HS-27A (cell line): ENCODE results near the gene MC2R.
"Not testable (repeated sequence)": the region's sequence is repeated elsewhere in the genome, so short reads cannot be mapped to it uniquely, and the experiment has no call there.

Experiments used
- DNase-seq: peaks from one replicate; pipeline ENCODE4 v3.0.0-alpha.2; 2012; ENCODE audit warnings: low read depth, missing footprints

Gene MC2R

DNA sequence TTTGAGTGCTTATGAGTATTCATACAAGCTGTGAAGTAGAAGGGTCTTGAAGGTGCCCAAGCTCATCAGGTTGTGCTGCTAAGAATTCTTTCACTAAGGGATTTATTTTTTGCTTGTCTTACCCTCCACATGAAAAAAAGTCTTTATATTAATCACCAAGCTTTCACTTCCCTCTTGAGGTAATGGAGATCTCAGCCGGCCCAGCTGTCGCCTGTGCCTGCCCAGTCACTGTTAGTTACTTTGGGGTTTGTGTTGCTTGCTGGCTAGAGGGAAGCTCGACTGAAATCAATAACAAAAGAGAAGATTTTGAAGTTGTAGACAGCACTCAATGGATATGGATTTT is 21.9 kb downstream of the MC2R start:
- no peak for DNase-seq

GRCh38 chr18:13892098-13892497 is 23.2 kb downstream of the MC2R start:
- no peak for DNase-seq

GRCh38 chr18:13890761-13891361 is 24.5 kb downstream of the MC2R start:
- no peak for DNase-seq

GRCh38 chr18:13889671-13890070 is 25.7 kb downstream of the MC2R start:
- DNase-seq, result peak; percentile 24

DNA sequence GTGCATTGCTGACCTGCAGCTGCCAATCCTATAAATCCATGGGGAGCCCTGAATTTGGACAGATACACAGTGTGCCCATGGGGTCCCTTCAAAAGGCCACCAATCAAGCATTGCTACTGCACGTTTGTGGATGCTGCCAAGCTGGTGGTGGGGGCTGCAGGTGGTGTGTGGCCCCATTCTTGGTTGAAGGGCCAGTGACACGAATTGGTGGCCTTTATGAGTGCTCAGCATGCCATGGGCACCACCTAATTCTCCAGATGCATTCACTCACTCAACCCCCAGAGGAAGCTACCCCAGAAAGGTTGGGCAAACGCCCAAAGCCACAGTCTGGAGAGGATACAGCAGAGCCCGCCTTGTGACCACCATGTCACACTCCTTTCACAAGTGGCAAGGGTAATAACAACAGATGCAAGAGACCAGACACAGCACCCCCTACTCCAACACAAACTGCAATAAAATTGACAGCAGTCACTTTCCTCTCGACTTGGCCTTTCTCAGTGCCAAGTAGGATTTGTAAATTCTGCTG is 27.1 kb downstream of the MC2R start:
- no peak for DNase-seq

DNA sequence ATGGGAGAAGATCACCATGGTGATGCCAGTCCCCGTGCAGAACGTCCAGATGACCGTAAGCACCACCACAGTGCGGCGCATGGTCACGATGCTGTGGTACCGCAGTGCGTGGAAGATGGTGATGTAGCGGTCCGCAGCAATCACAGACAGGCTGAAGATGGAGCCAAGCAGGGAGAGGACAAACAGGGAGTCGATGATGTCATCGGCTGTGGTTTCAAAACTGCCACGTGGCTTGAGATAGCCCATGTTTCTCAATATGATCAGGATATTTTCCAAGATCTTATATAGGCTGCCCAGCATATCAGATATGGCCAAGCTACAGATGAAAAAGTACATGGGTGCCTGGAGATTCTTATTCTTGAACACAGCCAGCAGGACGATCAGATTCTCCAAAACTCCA is 30.3 kb downstream of the MC2R start:
- no peak for DNase-seq

DNA sequence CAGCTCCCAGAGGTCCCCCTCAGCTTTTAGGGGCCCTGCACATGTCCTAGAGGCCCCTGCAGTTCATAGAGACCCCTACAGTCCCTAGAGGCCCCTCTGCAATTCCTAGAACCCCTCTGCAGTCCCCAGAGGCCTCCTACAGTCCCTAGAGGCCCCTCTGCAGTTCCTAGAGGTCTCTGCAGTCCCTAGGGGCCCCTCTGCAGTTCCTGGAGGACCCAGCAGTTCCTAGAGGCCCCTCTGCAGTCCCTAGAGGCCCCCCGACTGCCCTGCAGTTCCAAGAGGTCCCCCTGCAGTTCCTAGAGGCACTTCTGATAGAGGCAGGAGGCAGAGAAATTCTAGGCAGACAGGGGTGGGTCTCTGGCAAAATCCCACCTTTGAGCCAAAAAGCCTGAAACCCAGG is 35.4 kb downstream of the MC2R start:
- DNase-seq, result no peak

DNA sequence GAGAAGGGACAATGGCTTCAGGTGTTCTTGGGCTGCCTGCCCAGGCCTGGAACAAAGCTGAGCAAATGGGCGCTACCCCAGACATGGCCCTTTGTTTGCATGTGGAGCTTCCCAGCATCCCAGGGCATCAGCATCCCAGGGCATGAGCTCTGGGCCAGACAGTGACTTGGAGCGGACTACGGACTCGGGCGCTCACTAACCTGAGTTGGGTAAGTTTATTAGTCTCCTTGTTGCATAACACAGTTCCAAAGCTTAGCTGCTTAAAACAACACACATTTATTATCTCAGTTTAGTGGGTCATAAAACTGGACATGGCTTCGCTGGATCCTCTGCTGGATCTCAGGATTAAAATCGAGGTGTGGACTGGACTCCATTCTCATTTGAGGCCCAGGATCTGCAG is 35.8 kb downstream of the MC2R start:
- no peak for DNase-seq

- DNase-seq, result no peak
Observed at GRCh38 chr18:13878857-13879256, 36.5 kb downstream of the MC2R start.

DNA sequence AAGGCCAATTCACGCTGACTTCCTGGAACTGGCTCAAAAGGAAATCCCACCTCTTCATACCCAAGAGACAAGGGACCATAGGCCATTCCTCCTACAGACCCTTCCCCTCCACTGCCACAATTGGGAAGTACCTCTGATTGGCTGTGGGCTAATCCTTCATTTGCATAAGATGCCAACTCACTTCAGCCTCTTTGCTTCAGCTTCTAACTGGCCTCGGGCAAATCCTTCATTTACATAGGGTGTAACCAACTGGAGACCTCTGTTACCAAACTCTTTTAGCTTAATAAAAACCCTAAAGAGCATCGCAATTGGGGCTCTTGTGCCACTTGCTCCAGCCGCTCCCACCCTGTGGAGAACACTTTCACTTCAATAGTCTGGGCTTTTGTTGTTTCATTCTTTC is 38.2 kb downstream of the MC2R start:
- no peak for DNase-seq

GRCh38 chr18:13874558-13874957 is 40.8 kb downstream of the MC2R start:
- DNase-seq, result no peak

DNA sequence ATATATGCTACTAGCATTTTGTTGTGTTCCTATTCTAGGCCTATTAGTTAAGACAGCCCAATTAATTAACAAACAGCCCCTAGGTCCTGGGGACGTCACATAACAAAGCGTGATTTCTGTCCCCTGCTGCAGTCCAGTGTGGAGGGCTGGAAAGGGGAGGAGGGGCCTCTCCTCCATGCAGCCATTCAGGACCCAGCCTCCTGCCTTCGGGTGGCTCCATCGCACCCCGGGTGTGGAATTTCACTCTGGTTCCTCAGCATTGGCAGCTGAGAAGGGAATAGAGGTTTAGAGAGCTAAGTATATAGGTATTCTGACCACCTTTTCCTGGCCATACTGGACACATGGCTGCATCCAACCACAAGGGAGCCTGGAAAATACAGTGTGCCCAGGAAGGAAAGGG is 42.4 kb downstream of the MC2R start:
- no peak for DNase-seq

- DNase-seq, result no peak
Observed at GRCh38 chr18:13872373-13872772, 43.0 kb downstream of the MC2R start.

DNA sequence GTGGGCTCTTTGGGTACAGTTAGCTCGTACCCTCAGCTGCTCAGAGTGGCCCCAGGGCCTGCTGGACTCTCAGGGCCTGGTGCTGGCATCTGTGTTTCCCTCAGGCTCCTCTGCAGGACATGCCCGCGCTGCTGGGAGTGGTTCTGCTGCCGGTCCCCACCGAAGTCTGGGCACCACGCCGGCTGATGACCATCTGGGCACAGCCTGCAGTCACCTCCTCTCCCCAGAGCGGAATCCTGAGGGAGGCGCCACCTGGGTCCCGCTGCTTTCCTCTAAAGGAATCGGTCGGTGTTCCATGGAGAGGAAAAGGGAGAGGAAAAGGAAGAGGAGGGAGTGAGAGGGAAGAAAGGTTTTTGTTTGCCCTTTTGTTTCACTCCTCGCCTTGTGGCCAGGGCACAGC is 43.6 kb downstream of the MC2R start:
- no peak for DNase-seq

DNA sequence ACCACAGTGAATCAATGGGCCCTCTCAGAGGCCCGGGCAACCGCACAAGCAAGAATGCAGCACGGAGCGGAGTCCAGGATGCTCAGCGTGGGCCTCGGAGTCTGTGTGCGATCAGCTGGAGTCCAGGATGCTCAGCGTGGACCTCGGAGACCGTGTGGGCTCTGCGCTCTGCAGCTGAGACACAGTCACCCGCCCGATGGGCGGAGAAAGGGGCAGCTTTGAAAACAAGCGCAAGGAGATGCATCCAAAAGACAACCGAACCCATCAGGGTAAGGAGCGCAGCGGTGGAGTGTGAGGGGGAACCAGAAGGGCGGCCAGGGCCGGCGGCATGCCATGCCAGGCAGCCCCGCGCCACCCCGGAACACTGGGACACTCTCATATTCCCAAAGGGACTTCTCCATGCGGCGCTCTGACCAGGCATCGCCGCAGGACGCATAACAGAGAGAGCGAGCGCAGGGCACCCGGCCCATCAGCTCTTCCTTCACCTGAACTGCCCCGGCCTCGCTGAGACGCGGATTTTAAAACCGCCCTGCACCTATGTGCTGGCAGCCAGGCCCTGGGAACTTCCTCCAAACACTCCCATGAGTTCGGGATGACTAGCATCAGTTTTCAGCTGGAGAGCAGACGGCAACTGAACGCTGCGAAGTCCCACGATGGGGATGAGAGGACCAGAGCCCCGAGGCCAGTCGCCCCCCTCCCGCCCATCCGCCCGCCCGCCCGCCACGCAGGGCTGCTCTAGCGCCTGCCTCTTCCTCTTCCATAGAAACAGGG is 46.6 kb downstream of the MC2R start:
- no peak for DNase-seq

DNA sequence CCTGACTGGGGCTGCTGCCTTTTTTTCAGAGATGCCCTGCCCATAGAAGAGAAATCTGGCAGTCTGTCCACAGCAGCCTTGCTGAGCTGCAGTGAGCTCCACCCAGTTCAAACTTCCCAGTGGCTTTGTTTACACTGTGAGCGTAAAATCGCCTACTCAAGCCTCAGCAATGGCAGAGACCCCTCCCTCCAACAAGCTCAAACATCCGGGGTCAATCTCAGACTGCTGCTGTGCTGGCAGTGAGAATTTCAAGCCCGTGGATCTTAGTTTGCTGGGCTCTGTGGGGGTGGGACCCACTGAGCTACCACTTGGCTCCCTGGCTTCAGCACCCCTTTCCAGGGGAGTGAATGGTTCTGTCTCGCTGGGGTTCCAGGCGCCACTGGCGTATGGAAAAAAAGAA is 52.4 kb downstream of the MC2R start:
- not testable (repeated sequence) for DNase-seq

- no peak for DNase-seq
Observed at GRCh38 chr18:13849791-13850190, 65.5 kb downstream of the MC2R start.

- no peak for DNase-seq
Observed at GRCh38 chr18:13836559-13836958, 78.8 kb downstream of the MC2R start.

GRCh38 chr18:13835202-13835601 is 80.1 kb downstream of the MC2R start:
- no peak for DNase-seq

GRCh38 chr18:13834496-13835015 is 80.8 kb downstream of the MC2R start:
- DNase-seq, result no peak
